PC-3 (cell line): ENCODE measurements around the gene CLECL1. TPM values are rescaled to one million over a fixed set of nuclear protein-coding genes. Genes with fewer than 3 reads are reported as not detected.

Experiments
- ATAC-seq: fragments of 200-7000 bp; cut with Tn5 transposase; 2 replicates; pipeline ENCODE4 v1.9.1; 2020; ENCODE audit warnings: mild to moderate bottlenecking, moderate library complexity
- BruUV-seq: library from RNA; stranded (reverse); fragments of 400-500 nt; replicated peaks from 2 replicates; lab custom pipeline; 2021; lab: Mats Ljungman, UMichigan
- CTCF ChIA-PET: fragments of 300-600 bp; sonication (Branson Sonifier 250); formaldehyde crosslinking; loops from one replicate; lab custom pipeline; 2022; ENCODE audit warnings: antibody characterized with exemption; lab: Charles Lee
- POLR2A ChIA-PET: fragments of 300-600 bp; sonication (Branson Sonifier 250); formaldehyde crosslinking; loops from one replicate; lab custom pipeline; 2022; ENCODE audit warnings: antibody characterized with exemption; ENCODE audit not compliant: unreplicated experiment; lab: Charles Lee
- DNase-seq: peaks from one replicate; pipeline ENCODE4 v3.0.0-alpha.2; 2015
- H2AFZ ChIP-seq: fragments of 300-600 bp; sonication (generic); 2 replicates; pipeline ENCODE4 v1.6.0; 2016; ENCODE audit warnings: antibody characterized with exemption, low read length
- H3F3A ChIP-seq: fragments of 300-600 bp; sonication (generic); one replicate; pipeline ENCODE4 v1.6.0; 2017; ENCODE audit warnings: antibody characterized with exemption, low read length, control low read depth, mild to moderate bottlenecking; ENCODE audit not compliant: unreplicated experiment
- H3K27ac ChIP-seq: fragments of 300-600 bp; sonication (generic); 2 replicates; pipeline ENCODE4 v1.5.1; 2016; ENCODE audit warnings: mild to moderate bottlenecking, low read length
- H3K27me3 ChIP-seq: fragments of 300-600 bp; sonication (generic); 2 replicates; pipeline ENCODE4 v1.6.1; 2016; ENCODE audit warnings: low read length, mixed read lengths
- H3K36me3 ChIP-seq: fragments of 300-600 bp; sonication (generic); 2 replicates; pipeline ENCODE4 v1.6.1; 2016; ENCODE audit warnings: low read depth, mixed run types, low read length, mixed read lengths
- H3K4me1 ChIP-seq: fragments of 300-600 bp; sonication (generic); 2 replicates; pipeline ENCODE4 v1.5.1; 2016; ENCODE audit warnings: low read length; ENCODE audit not compliant: insufficient read depth
- H3K4me2 ChIP-seq: fragments of 300-600 bp; sonication (generic); 2 replicates; pipeline ENCODE4 v1.6.0; 2016; ENCODE audit warnings: low read length
- H3K4me3 ChIP-seq: fragments of 300-600 bp; sonication (generic); 2 replicates; pipeline ENCODE4 v1.5.1; 2016; ENCODE audit warnings: mild to moderate bottlenecking, low read length, mixed read lengths
- H3K79me2 ChIP-seq: fragments of 300-600 bp; sonication (generic); 2 replicates; pipeline ENCODE4 v1.6.1; 2017; ENCODE audit warnings: low read length, mixed read lengths
- H3K9ac ChIP-seq: fragments of 300-600 bp; sonication (generic); 2 replicates; pipeline ENCODE4 v1.6.0; 2016; ENCODE audit warnings: mild to moderate bottlenecking, low read length
- H3K9me2 ChIP-seq: fragments of 300-600 bp; sonication (generic); replicated peaks from 2 replicates; pipeline ENCODE4 v1.6.1; 2016; ENCODE audit warnings: mixed run types, low read length, mixed read lengths
- H3K9me3 ChIP-seq: fragments of 300-600 bp; sonication (generic); 2 replicates; pipeline ENCODE4 v1.6.1; 2016; ENCODE audit warnings: low read length, mixed read lengths
- H4K20me1 ChIP-seq: fragments of 300-600 bp; sonication (generic); 2 replicates; pipeline ENCODE4 v1.6.1; 2016; ENCODE audit warnings: low read length, mixed read lengths
- CTCF ChIP-seq: fragments of 300-600 bp; sonication (generic); conservative IDR thresholded peaks from 2 replicates; pipeline ENCODE4 v1.5.1; 2017; ENCODE audit warnings: antibody characterized with exemption, low read depth, mild to moderate bottlenecking, low read length
- EZH2 ChIP-seq: fragments of 300-600 bp; sonication (generic); IDR thresholded peaks from one replicate; pipeline ENCODE4 v1.6.1; 2017; ENCODE audit warnings: antibody characterized with exemption, mild to moderate bottlenecking, low read length; ENCODE audit not compliant: unreplicated experiment
- EZH2phosphoT487 ChIP-seq: fragments of 300-600 bp; sonication (generic); IDR thresholded peaks from 2 replicates; pipeline ENCODE4 v1.6.1; 2018; ENCODE audit warnings: mild to moderate bottlenecking, antibody characterized with exemption, low read length, borderline replicate concordance
- intact Hi-C: fragments of 100-400 bp; cut with micrococcal nuclease; formaldehyde crosslinking; loops from 2 replicates; pipeline ENCODE4 v1.9.0; 2023
- total RNA-seq: library from RNA; depleted of rRNA; stranded (reverse); fragments of >200 nt; gene quantifications from 2 replicates; pipeline ENCODE4 v1.2.3, GENCODE V29; 2014

The CLECL1 gene
- total RNA-seq, 1 experiment from 2014 or later: not detected

- ChIA-PET CTCF (no interaction called here), POLR2A (interaction anchor here (0.6 kb wide), 1 partner anchor 246 kb away, joined by 12 read pairs; no protein-coding TSS in a partner anchor)
- Histone ChIP-seq H3F3A (no peaks in the 10 kb centered on the region), H3K9me2 (no peaks in the 10 kb centered on the region), H3K27me3 (peaks cover 4% of the 10 kb centered on the region; the same call in 1 of the 2 replicates), H3K4me1 (no peaks in the 10 kb centered on the region), H3K79me2 (no peaks in the 10 kb centered on the region), H3K9me3 (no peaks in the 10 kb centered on the region), H3K36me3 (no peaks in the 10 kb centered on the region), H2AFZ (no peak overlapping the region), H4K20me1 (no peaks in the 10 kb centered on the region), H3K27ac (no peak overlapping the region), H3K4me2 (no peak overlapping the region), H3K9ac (no peak overlapping the region), H3K4me3 (no peak overlapping the region)
- intact Hi-C loops: no loop called here
- DNase-seq (no peak), ATAC-seq (no peak)
- no peak for TF ChIP-seq CTCF
- BruUV-seq: no TSS peak
Observed at GRCh38 chr12:9755567-9755966, 22.7 kb upstream of the CLECL1 start.

GRCh38 chr12:9755035-9755434 is 22.1 kb upstream of the CLECL1 start:
- Histone ChIP-seq H3F3A (no peaks in the 10 kb centered on the region), H3K9me2 (no peaks in the 10 kb centered on the region), H3K4me2 (no peak overlapping the region), H2AFZ (no peak overlapping the region), H4K20me1 (no peaks in the 10 kb centered on the region), H3K9ac (no peak overlapping the region), H3K27ac (no peak overlapping the region), H3K4me1 (no peaks in the 10 kb centered on the region), H3K36me3 (no peaks in the 10 kb centered on the region), H3K4me3 (no peak overlapping the region), H3K9me3 (no peaks in the 10 kb centered on the region), H3K79me2 (no peaks in the 10 kb centered on the region), H3K27me3 (peaks cover 4% of the 10 kb centered on the region; the same call in 1 of the 2 replicates)
- intact Hi-C loops: no loop called here
- ATAC-seq: no peak
- ChIA-PET POLR2A (no interaction called here), CTCF (no interaction called here)
- no peak for DNase-seq
- TF ChIP-seq CTCF (no peak), EZH2phosphoT487 (no peak), EZH2 (no peak)
- BruUV-seq: no TSS peak

- intact Hi-C loops: no loop called here
- H3F3A ChIP-seq: no peaks in the 10 kb centered on the region
- H3K4me1 ChIP-seq: no peaks in the 10 kb centered on the region
- H2AFZ ChIP-seq: no peak overlapping the region
- H3K79me2 ChIP-seq: no peaks in the 10 kb centered on the region
- no peaks in the 10 kb centered on the region for H3K36me3 ChIP-seq
- no peak overlapping the region for H3K4me2 ChIP-seq
- H3K9me3 ChIP-seq: no peaks in the 10 kb centered on the region
- no peak overlapping the region for H3K4me3 ChIP-seq
- H3K27ac ChIP-seq: no peak overlapping the region
- POLR2A ChIA-PET: no interaction called here
- no peak overlapping the region for H3K9ac ChIP-seq
- no peaks in the 10 kb centered on the region for H3K9me2 ChIP-seq
- BruUV-seq: no TSS peak
- CTCF ChIA-PET: interaction anchor here (0.6 to 0.9 kb wide), 2 partner anchors 15 to 43 kb away, joined by 3 to 5 read pairs; no protein-coding TSS in a partner anchor
- TF ChIP-seq CTCF (no peak), EZH2 (no peak), EZH2phosphoT487 (no peak)
- DNase-seq (no peak), ATAC-seq (no peak)
- H3K27me3 ChIP-seq: peaks cover 4% of the 10 kb centered on the region; the same call in 1 of the 2 replicates
- H4K20me1 ChIP-seq: no peaks in the 10 kb centered on the region
Observed at GRCh38 chr12:9754099-9754927, 21.4 kb upstream of the CLECL1 start.
